Measurements from ENCODE around the gene PRTN3.

Gene PRTN3, protein sequence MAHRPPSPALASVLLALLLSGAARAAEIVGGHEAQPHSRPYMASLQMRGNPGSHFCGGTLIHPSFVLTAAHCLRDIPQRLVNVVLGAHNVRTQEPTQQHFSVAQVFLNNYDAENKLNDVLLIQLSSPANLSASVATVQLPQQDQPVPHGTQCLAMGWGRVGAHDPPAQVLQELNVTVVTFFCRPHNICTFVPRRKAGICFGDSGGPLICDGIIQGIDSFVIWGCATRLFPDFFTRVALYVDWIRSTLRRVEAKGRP

DNA sequence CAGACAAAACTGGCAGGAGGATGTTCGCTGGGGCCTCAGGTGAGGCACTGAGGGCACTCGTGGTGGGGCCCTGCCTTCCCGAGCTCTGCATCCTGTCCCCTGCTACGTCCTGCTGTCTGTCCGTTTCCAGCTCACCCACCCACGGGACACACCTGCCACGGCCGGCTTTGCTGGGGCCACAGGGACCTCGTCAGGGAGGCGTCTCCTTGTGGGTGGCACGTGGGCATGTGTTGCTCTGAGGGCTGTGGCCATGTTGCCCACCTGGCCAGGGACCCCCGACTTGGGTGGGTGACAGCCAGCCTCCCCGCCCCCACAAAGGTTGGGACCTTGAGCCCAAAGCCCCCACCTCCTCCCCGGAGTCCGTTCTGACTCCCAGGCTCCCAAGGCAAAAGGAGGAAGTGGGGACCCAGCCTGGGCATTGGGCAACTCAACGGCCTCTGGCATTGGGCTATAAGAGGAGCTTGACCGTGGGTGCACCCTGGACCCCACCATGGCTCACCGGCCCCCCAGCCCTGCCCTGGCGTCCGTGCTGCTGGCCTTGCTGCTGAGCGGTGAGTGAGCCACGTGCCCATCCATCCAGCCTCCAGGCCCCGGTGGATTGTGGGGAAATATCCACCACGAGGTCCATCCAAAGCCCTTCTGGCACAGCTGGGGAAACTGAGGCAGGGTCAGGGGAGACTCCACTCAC, at the start of gene PRTN3:
Gene PRTN3, plus strand, starts transcription at position 481 of the 688 bp plus-strand sequence. Its CDS starts 10 bp downstream, at position 491.
- DNase-seq, result no peak

- DNase-seq, result no peak
These were observed 49.7 kb upstream of the PRTN3 start for GRCh38 chr19:791007-791566.

GRCh38 chr19:791567-792305, 49.1 kb upstream of the PRTN3 start:
- no peak for DNase-seq

GRCh38 chr19:792306-792885, 48.4 kb upstream of the PRTN3 start:
- DNase-seq, result no peak

- no peak for DNase-seq
These were observed 47.0 kb upstream of the PRTN3 start for GRCh38 chr19:793806-794205.

DNA sequence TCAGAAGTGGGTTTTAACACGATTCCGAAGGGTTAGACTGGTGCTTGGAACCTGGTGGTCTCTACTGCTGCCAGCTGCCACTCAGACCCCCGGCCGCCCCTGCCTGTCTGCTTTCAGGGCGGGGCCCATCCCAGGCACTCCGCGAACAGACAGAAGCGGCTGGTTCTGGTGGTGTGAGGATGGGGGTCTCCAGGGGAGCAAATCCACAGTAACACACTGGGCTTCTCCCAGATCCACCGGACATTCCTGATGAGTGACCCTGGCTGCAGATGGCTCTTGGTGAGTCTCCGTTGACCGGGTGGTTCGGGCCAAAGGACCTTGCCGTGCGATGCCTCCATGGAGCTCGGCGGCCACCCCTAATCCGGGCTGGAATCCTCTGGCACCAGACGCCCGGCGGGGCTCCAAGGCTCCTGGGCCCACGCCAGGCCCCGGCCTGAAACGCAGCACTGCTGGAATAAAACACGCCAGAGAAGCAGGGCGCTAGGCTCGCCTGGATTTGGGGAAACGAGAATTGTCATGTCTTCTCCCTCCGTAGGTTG, 45.7 kb upstream of the PRTN3 start:
- DNase-seq, result no peak

GRCh38 chr19:795691-796581, 44.9 kb upstream of the PRTN3 start:
- DNase-seq, result no peak

- DNase-seq, result peak; percentile 98
These were observed 43.9 kb upstream of the PRTN3 start, which contains the start of gene PTBP1 for GRCh38 chr19:796692-797527. PTBP1 (plus strand) TSS chr19:797452; CDS start chr19:797498, 46 bp downstream.

DNA sequence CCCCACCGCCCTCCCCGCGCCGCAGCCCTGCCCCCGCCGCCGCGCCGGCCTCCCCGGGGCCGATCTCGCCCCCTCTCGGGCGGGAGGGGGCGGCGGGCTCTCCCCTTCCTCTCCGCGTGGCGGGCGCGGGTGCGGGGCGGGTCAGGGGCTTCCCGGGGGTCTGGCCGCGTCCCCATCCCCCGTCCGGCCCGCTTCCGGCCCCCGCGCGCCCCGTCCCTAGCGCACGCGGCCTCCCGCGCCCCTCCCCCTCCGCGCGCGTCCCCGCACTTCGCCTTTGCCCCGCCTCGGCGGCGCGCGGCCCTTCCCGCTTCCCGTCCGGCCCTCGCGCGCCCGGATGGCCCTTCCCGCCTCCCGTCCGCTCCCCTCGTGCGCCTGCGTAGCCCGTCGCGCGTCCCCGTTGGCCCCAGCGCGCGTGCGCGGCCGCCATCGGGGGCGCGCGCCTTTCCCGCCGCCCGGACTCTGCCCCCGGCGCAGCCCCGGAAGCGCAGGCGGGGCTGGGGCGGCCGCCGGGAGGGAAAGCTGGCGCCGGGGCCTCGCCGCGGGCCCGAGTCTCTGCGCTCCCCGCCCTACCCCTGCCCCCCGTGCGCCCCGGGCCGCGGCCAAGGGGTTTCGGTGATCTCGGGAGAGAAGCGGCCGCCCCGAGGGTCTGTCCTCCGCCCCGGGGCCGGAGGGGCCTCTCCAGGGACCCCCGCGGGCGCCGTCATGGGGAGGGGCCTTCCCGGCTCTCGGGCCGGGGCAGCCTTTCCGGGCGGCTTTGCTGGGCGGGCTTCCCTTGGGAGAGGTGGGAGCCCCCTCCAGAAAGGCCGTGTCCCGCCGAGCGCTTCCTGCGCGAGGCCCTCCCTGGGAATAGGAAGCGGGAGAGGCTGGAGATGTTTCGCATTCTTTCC, 43.0 kb upstream of the PRTN3 start:
- DNase-seq, result peak; percentile 76

DNA sequence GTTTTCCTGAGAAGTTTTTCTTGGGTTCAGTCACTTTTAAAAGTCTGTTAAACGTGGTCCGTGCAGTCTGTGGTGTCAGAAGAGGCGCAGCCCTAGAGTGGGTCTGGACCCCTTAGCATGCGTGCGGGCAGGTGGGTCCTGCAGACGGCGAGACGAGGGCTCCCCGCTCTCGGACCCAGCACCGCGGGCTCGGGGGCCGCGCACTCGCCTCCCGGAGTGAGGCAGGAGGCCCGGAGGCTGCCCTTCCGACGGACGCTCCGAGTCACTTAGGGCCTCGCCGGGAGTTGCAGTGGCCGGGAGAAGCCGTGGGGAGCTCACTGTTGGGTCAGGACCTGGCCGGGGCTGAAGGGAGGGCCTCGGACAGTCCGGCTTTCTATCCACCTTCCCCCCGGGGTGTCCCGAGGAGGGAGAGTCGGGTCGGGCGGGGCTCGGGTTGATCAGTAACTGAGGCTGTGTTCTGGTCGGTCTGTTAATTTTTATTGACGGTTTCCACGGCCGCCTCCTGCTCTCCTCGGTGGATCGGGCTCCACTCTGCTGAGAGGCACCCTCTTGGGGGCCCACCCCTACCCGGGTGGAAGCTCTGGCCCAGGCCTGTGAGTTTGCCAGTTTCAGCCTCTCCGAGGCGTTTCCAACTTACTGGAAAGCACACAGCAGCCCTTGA, 42.3 kb upstream of the PRTN3 start:
- no peak for DNase-seq

DNA sequence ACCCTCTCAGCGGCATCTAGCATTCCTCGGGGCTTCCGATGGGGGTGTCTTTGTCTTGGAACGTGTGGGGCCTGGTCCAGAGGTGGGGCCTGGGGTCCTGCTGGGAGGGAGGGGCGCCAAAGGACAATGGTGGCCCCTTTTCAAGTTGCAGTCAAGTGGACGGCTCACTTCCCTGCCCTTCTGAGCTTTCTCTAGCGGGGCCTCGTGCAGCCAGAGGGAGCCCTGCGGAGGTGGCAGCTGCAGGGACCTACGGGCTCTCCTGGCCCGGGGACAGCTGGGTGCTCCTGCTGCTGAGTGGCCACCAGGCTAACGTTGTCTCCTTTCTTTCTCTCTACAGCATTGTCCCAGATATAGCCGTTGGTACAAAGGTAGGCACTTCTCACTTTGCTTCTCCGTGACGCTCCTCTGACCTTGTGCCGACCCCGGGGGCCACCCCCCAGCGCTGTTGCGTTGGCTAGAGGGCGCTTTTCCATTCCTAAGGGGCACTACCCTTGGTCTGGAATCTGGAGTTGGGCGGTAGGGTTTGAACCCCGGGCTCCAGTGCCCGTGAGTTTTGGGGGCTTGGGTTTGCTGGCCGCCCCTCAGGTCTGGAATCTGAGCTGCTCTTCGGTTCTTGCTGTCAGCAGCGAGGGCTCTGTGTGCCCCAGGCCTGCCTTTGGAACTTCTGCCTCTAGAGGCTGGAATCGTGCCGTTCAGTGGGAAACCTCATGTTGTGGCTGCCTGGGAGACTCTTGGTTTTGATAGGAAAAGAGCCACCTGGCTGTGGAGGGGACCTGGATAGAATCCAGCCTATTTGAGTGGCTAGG, 41.5 kb upstream of the PRTN3 start:
- no peak for DNase-seq

DNA sequence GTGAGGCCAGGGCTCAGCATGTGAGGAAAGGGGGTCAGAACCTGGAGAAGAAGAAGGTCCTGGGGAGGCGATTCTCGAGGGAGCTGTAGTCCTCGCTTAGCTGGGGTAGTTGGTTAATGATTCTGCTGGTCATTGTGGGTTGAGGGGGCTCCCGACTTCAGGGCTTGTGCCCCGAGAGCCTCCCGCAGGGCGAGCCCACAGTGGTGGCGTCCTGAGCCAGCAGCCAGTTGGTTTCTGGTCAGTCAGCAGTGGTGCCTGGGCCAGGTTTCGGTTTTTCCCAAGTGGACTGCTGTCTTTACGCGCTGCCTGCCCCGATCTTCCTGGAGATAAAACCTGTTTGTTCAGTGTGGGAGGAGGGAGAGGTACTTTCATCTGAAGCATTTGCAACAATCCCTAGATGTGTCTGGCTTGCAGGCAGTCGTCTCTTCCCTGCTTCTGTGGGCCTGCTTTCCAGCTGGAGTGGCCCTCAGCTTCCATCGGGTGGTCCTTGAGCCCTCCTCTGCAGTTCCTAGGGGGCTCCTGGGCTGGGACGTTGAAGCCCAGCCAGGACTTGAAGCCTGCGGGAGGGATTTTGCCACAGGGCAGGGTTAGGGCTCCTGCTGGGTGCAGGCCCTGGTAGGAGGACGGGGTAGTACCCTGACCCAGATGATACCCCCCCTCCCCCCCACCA, 40.3 kb upstream of the PRTN3 start:
- DNase-seq, result no peak

DNA sequence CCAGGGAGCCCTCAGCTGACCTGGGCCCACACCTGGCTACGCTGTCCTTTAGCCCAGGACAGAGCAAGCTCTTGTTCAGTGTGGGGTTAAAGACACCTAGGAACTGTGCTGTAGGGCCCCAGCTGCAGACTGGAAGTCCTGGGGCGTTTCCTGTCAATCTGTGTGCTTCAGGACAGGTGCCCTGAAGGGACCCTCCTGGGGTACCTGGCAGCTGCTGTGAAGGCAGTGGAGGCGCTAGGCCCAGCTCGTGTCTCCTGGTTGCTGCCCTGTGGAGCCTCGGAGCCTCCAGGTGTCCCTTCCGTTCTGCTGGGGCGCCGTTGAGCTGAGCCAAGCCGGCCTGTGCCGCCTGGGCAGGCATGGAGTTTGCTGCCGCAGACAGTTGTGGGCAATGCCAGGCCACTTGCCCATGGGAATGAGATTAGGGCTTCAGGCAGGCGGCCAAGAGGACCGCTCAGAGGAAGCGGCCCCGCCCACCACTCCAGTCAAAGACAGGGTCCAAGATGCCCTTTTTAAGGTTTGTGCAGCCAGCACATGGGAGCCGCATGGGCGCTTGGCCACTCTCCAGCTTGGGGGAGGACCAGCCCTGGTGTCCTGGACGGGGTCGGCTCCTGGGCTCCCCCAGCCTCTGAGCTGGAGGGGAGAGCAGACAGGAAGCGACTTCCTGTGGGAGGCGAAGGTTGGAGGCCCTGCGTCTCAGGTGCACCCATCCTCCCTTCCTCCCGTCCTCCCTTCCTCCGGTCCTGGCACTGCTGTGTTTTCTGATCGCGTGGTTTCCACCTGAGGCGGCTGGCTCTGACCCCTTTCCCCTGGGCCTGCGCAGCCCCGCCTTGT, 39.6 kb upstream of the PRTN3 start:
- DNase-seq, result no peak

DNA sequence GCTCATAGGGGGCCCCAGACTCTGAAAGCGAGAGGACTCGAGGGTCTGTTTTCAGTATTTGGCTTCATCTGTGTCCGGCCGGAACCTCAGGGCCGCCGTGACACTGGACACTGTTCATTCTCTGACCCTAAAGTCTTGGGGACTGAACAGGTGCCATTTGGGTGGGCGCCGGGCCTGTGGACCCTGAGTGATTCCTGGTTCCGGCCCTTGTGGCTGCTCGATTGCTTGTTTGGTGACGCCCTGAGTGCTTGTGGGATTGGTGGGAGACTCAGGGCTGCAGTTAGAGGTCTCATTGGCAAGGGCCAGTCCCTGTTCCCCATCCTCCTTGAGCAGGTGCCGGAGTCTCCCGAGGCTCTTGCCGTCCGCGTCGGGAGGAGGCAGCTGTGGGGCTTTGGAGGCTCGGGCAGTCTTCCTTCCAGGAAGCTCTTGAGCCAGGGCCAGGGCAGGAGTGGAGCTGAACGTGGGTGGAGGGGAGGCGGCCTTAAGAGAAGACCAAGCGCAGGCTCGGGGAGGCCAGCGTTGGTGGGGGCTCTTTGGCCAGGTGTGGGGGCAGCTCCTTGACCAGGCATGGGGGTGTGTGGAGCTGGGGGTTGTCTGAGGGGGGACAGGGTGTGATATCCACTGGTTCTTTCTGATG, 38.8 kb upstream of the PRTN3 start:
- no peak for DNase-seq

DNA sequence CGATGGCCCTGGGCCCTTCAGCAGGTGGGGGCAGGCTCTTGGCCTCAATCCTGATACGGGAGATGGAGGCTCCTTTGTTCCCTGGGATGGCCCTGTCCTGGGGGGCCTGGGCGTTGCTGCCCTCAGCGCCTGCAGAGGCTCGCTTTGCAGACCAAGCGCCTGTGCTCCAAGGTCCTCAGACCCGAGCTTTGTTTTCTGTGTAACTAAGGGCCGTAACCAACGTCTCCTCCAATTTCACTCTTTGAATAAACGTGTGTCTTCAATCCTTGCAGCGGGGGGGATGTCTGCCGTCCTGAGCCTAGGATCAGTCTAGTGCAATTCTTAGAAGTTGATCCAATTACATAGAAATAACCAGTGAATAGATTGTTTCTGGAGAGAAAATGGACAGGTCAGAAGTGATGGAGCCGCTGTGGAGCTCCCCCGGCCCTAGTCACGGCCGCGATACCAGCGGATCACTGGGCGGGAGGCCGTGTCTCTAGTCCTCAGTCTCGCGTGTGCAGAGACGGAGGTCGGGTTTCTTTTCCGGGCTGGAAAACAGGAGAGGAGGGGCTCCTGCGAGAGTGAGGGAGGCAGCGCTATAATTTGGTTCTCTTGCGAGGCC, 38.2 kb upstream of the PRTN3 start:
- DNase-seq, result no peak

DNA sequence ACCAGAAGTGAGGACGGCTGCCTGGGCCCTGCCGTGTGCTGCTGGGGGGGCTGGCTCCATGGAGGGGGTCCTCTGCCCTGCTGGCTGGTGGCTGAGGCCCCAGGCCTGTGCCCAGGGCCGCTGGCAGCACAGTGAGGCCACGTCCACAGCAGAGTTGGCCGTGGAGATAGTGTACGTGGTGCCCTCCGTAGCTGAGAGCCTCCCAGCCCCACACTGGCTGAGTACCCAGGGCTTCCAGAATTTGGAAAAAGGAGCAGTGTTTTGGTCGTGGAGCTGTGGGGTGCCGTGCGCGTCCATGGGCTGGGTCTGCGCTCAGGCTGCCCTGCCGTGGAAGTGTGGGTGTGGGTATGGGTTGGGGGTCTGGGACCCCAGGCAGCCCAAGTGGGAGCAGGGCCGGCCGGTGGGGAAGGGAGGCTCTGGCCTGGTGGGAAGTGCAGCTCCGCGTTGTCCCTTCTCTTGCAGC, 37.7 kb upstream of the PRTN3 start:
- DNase-seq, result no peak
